Measurements from ENCODE around the gene MMP27. TPM values are rescaled to one million over a fixed set of nuclear protein-coding genes. Genes with fewer than 3 reads are reported as not detected.

Gene MMP27
- total RNA-seq, 2 experiments from 2014 or later: not detected

Other genes with a start within 250 kb of the MMP27 start
- gene MMP7, start 175.0 kb downstream of the MMP27 start, total RNA-seq: not detected
- not detected for gene MMP20, start 80.4 kb downstream of the MMP27 start, total RNA-seq
- gene MMP8, start 19.2 kb upstream of the MMP27 start, total RNA-seq: not detected
- gene MMP10, start 74.9 kb upstream of the MMP27 start, total RNA-seq: under 1 TPM in 1 of 2 experiments, not detected in 1; 0.58 TPM
- gene MMP1, start 92.4 kb upstream of the MMP27 start, total RNA-seq: not detected
- gene MMP3, start 137.8 kb upstream of the MMP27 start, total RNA-seq: not detected
- gene MMP12, start 169.2 kb upstream of the MMP27 start, total RNA-seq: not detected
- gene MMP13, start 250.0 kb upstream of the MMP27 start, total RNA-seq: not detected